Measurements from ENCODE around the gene TMEM170A.

Gene TMEM170A

GRCh38 chr16:75420987-75421819 lies 43.3 kb downstream of the TMEM170A start:
- H3K27me3 ChIP-seq (ENCODE audit: insufficient read depth, low read depth, severe bottlenecking) = no peaks in the 10 kb centered on the region
- H3K36me3 ChIP-seq = no peaks in the 10 kb centered on the region; the same call in 1 of the 2 replicates
- DNase-seq = peak; percentile 79
- TF ChIP-seq, protein P1, sequence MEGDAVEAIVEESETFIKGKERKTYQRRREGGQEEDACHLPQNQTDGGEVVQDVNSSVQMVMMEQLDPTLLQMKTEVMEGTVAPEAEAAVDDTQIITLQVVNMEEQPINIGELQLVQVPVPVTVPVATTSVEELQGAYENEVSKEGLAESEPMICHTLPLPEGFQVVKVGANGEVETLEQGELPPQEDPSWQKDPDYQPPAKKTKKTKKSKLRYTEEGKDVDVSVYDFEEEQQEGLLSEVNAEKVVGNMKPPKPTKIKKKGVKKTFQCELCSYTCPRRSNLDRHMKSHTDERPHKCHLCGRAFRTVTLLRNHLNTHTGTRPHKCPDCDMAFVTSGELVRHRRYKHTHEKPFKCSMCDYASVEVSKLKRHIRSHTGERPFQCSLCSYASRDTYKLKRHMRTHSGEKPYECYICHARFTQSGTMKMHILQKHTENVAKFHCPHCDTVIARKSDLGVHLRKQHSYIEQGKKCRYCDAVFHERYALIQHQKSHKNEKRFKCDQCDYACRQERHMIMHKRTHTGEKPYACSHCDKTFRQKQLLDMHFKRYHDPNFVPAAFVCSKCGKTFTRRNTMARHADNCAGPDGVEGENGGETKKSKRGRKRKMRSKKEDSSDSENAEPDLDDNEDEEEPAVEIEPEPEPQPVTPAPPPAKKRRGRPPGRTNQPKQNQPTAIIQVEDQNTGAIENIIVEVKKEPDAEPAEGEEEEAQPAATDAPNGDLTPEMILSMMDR (IDR thresholded peaks at IDR 0.05; ENCODE audit: low read depth, low read length) = no peak
- H3K27ac ChIP-seq = no peak overlapping the region
- no peak overlapping the region for H3K4me3 ChIP-seq (ENCODE audit: low read depth, low read length)
- no peaks in the 10 kb centered on the region for H3K9me3 ChIP-seq (ENCODE audit: severe bottlenecking)

DNA sequence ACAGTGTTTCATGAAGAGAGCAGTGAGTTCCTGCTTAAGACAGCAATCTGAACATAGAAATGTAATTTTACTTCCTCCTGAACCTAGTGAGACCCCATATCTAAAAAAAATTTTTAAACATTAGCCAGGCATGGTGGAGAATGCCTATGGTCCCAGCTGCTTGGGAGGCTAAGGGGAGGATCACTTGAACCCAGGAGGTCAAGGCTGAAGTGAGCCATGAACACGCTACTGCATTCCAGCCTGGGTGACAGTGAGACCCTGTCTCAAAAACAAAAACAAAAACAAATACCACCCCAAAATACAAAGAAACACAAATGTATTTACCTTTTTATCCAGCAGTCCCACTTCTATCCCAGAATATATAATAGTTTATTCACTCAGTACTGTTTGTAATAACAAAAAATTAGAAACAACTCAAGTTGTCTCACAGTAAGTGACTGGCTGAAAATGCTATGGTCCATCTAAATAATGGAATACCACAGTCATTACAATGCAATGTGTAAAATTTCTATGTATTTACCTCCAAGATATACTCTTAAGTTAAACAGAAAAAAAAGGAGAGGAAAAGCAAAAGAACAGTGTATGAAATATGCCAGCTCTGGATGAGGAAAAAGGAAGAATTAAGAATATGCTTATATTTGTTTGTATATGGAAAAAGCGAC lies 47.5 kb downstream of the TMEM170A start:
- TF ChIP-seq, protein P1 (IDR thresholded peaks at IDR 0.05; ENCODE audit: low read depth, low read length) = no peak
- Histone ChIP-seq H3K27me3 (ENCODE audit: insufficient read depth, low read depth, severe bottlenecking) (no peaks in the 10 kb centered on the region), H3K27ac (no peak overlapping the region), H3K9me3 (ENCODE audit: severe bottlenecking) (no peaks in the 10 kb centered on the region), H3K36me3 (peaks cover 16% of the 10 kb centered on the region), H3K4me3 (ENCODE audit: low read depth, low read length) (no peak overlapping the region)
- DNase-seq = no peak

DNA sequence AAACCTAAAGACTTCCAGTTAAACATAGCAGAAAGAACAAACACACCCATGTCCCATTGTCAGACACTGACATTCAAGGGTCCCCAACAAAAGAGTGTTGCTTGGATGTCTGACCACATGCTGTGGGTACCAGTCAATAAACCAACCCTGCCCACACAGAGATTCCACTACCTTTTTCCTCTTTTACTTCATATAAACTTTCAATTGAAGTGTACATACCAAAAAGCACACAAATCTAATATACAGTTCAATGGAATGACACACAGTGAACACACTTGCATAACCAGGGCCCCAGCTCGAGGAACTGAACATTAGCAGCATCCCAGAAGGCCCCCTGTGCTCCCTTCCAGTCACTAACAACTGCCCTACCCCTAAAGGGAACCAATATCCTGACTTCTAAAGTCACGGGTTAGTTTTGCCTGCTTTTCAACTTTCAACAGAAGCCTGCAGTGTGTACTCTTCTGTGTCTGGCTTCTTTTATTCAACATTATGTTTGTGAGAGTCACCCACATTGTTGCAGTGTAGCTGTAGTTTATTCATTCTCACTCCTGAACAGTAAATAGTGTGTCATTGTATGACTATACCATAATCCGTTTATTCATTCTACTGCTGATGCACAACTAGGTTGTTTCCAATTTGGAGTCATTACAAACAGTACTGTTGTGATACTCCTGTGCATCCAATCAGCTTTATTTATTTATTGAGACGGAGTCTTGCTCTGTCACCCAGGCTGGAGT lies 49.2 kb downstream of the TMEM170A start:
- no peak overlapping the region for H3K4me3 ChIP-seq (ENCODE audit: low read depth, low read length)
- H3K27me3 ChIP-seq (ENCODE audit: insufficient read depth, low read depth, severe bottlenecking) = no peaks in the 10 kb centered on the region
- H3K36me3 ChIP-seq = peaks cover 30% of the 10 kb centered on the region
- no peak for DNase-seq
- no peaks in the 10 kb centered on the region for H3K9me3 ChIP-seq (ENCODE audit: severe bottlenecking)
- H3K27ac ChIP-seq = no peak overlapping the region
- TF ChIP-seq, protein P1 (IDR thresholded peaks at IDR 0.05; ENCODE audit: low read depth, low read length) = no peak

DNA sequence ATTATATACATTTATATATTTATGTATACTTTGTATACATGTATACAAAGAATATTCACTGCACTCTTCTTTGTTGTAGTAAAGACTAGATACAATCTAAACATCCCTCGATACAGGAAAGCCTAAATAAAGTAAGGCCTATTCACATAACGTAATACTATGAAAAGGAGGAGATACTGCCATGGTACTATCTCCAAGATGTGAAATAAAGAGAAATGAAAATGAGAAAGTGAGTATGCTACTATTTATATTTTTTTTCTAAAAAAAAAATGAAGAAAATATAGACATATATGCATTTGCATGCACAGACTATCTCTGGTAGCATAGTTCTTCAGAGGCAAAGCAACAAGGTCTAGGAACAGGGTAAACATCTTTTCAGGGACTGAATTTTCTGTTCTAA lies 50.5 kb downstream of the TMEM170A start:
- no peaks in the 10 kb centered on the region for H3K27me3 ChIP-seq (ENCODE audit: insufficient read depth, low read depth, severe bottlenecking)
- H3K27ac ChIP-seq = no peak overlapping the region

DNA sequence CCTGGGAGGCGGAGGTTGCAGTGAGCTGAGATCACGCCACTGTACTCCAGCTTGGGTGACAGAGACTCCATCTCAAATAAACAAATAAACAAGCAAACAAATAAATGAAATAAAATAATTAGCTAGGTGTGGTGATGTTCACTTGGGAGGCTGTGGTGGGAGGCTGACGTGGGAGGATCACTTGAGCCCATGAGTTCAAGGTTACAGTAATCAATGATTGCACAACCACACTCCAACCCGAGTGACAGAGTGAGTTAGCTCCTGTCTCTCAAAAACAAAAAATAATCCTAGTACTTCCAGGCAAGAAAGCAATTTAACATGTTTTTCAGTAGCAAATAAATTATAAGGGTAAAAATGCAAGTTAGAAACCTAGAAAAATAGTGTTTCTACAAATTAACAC lies 57.5 kb downstream of the TMEM170A start:
- Histone ChIP-seq H3K27ac (no peak overlapping the region), H3K36me3 (peaks cover 67% of the 10 kb centered on the region), H3K9me3 (ENCODE audit: severe bottlenecking) (no peaks in the 10 kb centered on the region), H3K27me3 (ENCODE audit: insufficient read depth, low read depth, severe bottlenecking) (no peaks in the 10 kb centered on the region), H3K4me3 (ENCODE audit: low read depth, low read length) (no peak overlapping the region)
- no peak for DNase-seq
- TF ChIP-seq, protein P1 (IDR thresholded peaks at IDR 0.05; ENCODE audit: low read depth, low read length) = no peak

More for the DNA sequence above, 50.5 kb downstream of the TMEM170A start:
- Histone ChIP-seq H3K4me3 (ENCODE audit: low read depth, low read length) (no peak overlapping the region), H3K9me3 (ENCODE audit: severe bottlenecking) (no peaks in the 10 kb centered on the region), H3K36me3 (peaks cover 42% of the 10 kb centered on the region)
- DNase-seq = no peak
- TF ChIP-seq, protein P1 (IDR thresholded peaks at IDR 0.05; ENCODE audit: low read depth, low read length) = no peak
